Retinal pigment epithelial cell (primary cell): ENCODE results near the gene SUGP2.
"Not testable (repeated sequence)": the region's sequence is repeated elsewhere in the genome, so short reads cannot be mapped to it uniquely, and the experiment has no call there.

Experiments
- DNase-seq: peaks from one replicate; pipeline ENCODE4 v3.0.0-alpha.2; 2010; ENCODE audit warnings: low read depth
- H3K4me3 ChIP-seq: 2 replicates; pipeline ENCODE4 v1.5.1; 2011; ENCODE audit warnings: mild to moderate bottlenecking, low read length, control low read depth, moderate library complexity
- CTCF ChIP-seq: conservative IDR thresholded peaks from 2 replicates; pipeline ENCODE4 v1.5.1; 2011; ENCODE audit warnings: low read depth, low read length, control low read depth, inconsistent platforms

The SUGP2 gene

GRCh38 chr19:19028526-19028925 is 4.8 kb downstream of the SUGP2 start:
- no peak for TF ChIP-seq CTCF
- H3K4me3 ChIP-seq: no peak overlapping the region
- no peak for DNase-seq

- TF ChIP-seq CTCF: no peak
- no peak for DNase-seq
- H3K4me3 ChIP-seq: no peak overlapping the region
These were observed 6.1 kb downstream of the SUGP2 start for GRCh38 chr19:19027228-19027627.

GRCh38 chr19:19026299-19026971 is 6.9 kb downstream of the SUGP2 start:
- peak; percentile 45 for TF ChIP-seq CTCF
- DNase-seq: no peak
- no peak overlapping the region for H3K4me3 ChIP-seq

- H3K4me3 ChIP-seq: no peak overlapping the region
- TF ChIP-seq CTCF: no peak
- DNase-seq: no peak
These were observed 7.5 kb downstream of the SUGP2 start for GRCh38 chr19:19025861-19026260.

DNA sequence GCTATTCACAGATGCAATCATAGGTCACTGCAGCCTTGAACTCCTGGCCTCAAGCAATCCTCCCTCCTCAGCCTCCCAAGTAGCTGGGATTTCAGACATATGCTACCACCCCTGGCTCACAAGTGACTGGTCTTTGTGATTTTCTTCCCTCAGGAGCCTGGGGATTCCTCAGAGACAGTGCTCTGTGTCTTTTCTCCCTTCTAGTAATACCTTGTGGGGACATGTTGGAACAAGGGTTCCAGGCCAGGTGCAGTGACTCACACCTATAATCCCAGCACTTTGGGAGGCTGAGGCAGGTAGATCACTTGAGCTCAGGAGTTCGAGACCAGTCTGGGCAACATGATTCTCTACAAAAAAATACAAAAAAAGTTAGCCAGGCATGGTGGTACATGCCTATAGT is 9.9 kb downstream of the SUGP2 start:
- not testable (repeated sequence) for DNase-seq, H3K4me3 ChIP-seq

DNA sequence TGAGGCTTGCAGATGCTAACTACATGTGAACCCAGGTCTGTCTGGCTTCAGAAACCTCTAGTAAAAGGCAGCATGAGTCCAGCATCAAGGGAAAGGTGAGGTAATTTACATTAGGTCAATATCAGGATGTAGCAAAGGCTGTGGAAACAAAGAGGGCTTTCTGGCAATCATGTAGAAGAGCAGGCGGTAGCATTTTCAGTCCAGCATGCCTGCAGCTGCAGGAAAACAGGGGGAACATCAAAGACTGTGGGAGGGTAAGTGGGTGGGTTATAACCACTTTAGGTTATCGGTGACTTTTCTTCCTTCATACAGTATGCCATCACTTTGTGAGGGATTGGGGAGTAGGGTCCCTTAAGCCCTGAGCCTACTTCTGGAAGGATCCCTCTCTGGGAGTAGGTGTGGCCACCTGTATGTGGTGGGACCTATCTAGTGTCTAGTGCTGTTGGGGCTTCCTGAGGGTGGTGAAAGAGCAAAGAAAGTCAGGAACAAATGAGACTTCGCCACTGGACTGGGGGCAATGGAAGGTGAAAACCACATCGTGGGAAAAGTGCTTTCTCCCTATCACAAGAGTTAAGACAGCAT is 10.8 kb downstream of the SUGP2 start:
- no peak for DNase-seq
- H3K4me3 ChIP-seq: no peak overlapping the region
- TF ChIP-seq CTCF: no peak

- DNase-seq: no peak
- no peak overlapping the region for H3K4me3 ChIP-seq
- TF ChIP-seq CTCF: no peak
These were observed 12.2 kb downstream of the SUGP2 start for GRCh38 chr19:19021115-19021514.
